Astrocyte (in vitro differentiated cells and primary cell): Measurements from ENCODE around the gene MAMLD1. TPM values are rescaled to one million over a fixed set of nuclear protein-coding genes. Genes with fewer than 3 reads are reported as not detected.

Source experiments
- DNase-seq: peaks from one replicate; pipeline ENCODE4 v3.0.0-alpha.2; 2010; ENCODE audit warnings: low read depth
- FAIRE-seq: peaks from 2 replicates; lab custom pipeline; 2011; peaks lifted over from hg19 to GRCh38; lab: Jason Lieb, UNC
- H2AFZ ChIP-seq: 2 replicates; pipeline ENCODE4 v1.6.0; 2012; ENCODE audit warnings: low read depth, low read length, inconsistent platforms
- H3K27ac ChIP-seq: 2 replicates; pipeline ENCODE4 v1.5.1; 2011; ENCODE audit warnings: low read depth, low read length, inconsistent platforms
- H3K27me3 ChIP-seq: 2 replicates; pipeline ENCODE4 v1.6.0; 2011; ENCODE audit warnings: low read length, inconsistent platforms; ENCODE audit not compliant: insufficient read depth
- H3K36me3 ChIP-seq: 2 replicates; pipeline ENCODE4 v1.5.1; 2011; ENCODE audit warnings: low read length, inconsistent platforms; ENCODE audit not compliant: insufficient read depth
- H3K4me1 ChIP-seq: 2 replicates; pipeline ENCODE4 v1.5.1; 2011; ENCODE audit warnings: low read length, inconsistent platforms; ENCODE audit not compliant: insufficient read depth
- H3K4me2 ChIP-seq: 2 replicates; pipeline ENCODE4 v1.6.0; 2012; ENCODE audit warnings: low read length, inconsistent platforms
- H3K4me3 ChIP-seq: 2 replicates; pipeline ENCODE4 v1.5.1; 2011; ENCODE audit warnings: low read depth, mild to moderate bottlenecking, low read length, inconsistent platforms; ENCODE audit not compliant: insufficient read depth
- H3K79me2 ChIP-seq: 2 replicates; pipeline ENCODE4 v1.6.0; 2012; ENCODE audit warnings: mild to moderate bottlenecking, low read length, inconsistent platforms; ENCODE audit not compliant: insufficient read depth
- H3K9ac ChIP-seq: 2 replicates; pipeline ENCODE4 v1.6.0; 2012; ENCODE audit warnings: mild to moderate bottlenecking, low read length, inconsistent platforms
- H3K9me3 ChIP-seq: 2 replicates; pipeline ENCODE4 v1.5.1; 2012; ENCODE audit warnings: low read depth, mild to moderate bottlenecking, low read length, inconsistent platforms; ENCODE audit not compliant: insufficient read depth
- H4K20me1 ChIP-seq: 2 replicates; pipeline ENCODE4 v1.6.0; 2012; ENCODE audit warnings: low read length, inconsistent platforms; ENCODE audit not compliant: insufficient read depth
- H3K27ac Mint-ChIP-seq: one replicate; pipeline ENCODE4 v1.8.0; 2021; ENCODE audit warnings: mild to moderate bottlenecking, mixed read lengths; ENCODE audit not compliant: unreplicated experiment
- H3K27me3 Mint-ChIP-seq: one replicate; pipeline ENCODE4 v1.8.0; 2021; ENCODE audit warnings: low read depth, mixed read lengths; ENCODE audit not compliant: unreplicated experiment
- H3K36me3 Mint-ChIP-seq: one replicate; pipeline ENCODE4 v1.8.0; 2021; ENCODE audit warnings: low read depth, mixed read lengths; ENCODE audit not compliant: unreplicated experiment
- H3K4me1 Mint-ChIP-seq: one replicate; pipeline ENCODE4 v1.8.0; 2021; ENCODE audit warnings: low read depth, mixed read lengths; ENCODE audit not compliant: unreplicated experiment
- H3K4me3 Mint-ChIP-seq: one replicate; pipeline ENCODE4 v1.8.0; 2021; ENCODE audit warnings: mild to moderate bottlenecking, moderate library complexity, mixed read lengths; ENCODE audit not compliant: unreplicated experiment
- H3K9me3 Mint-ChIP-seq: one replicate; pipeline ENCODE4 v1.8.0; 2021; ENCODE audit warnings: mild to moderate bottlenecking, mixed read lengths; ENCODE audit not compliant: unreplicated experiment
- EZH2 ChIP-seq: IDR thresholded peaks from 2 replicates; pipeline ENCODE4 v1.6.1; 2012; ENCODE audit warnings: mild to moderate bottlenecking, low read length, inconsistent platforms; ENCODE audit not compliant: insufficient read depth
- total RNA-seq: library from RNA; stranded (reverse); gene quantifications from 2 replicates; pipeline ENCODE4 v1.2.1, GENCODE V29; 2021
- TF ChIP-seq, protein P1 (sequence below): IDR thresholded peaks from 2 replicates; pipeline ENCODE4 v1.5.1; 2011; ENCODE audit warnings: low read depth, mild to moderate bottlenecking, inconsistent platforms, low read length, moderate library complexity; ENCODE audit not compliant: insufficient read depth

MAMLD1 gene
- total RNA-seq, 1 donor from 2014 or later, result 6.6 TPM

DNA sequence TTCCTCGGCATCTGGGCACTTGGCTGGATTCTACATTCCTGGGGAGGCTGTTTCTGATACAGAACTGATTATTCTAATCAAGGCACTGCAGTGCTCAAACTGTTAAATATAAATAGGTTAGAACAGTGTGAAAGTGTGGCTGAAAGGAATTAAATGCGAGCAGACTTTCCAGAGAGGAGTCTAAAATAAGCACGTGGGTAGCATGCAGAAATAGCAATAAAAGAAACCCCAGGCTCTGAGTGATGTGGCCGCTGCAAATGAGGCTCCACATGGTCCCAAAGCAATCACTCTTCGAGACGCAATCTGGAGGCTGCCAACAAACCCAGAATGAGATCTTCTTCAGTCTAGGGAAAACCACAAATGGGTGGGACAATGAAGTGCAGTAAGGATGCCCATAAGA, 174.7 kb downstream of the MAMLD1 start:
- Mint-ChIP-seq H3K9me3 (peaks cover 11% of the 10 kb centered on the region), H3K4me1 (no peaks in the 10 kb centered on the region), H3K4me3 (no peak overlapping the region), H3K27me3 (no peaks in the 10 kb centered on the region), H3K27ac (no peak overlapping the region), H3K36me3 (peaks cover 2% of the 10 kb centered on the region)
- Histone ChIP-seq H3K4me1 (no peaks in the 10 kb centered on the region), H4K20me1 (no peaks in the 10 kb centered on the region), H3K79me2 (no peaks in the 10 kb centered on the region), H3K27ac (no peak overlapping the region), H3K9me3 (peaks cover 5% of the 10 kb centered on the region), H3K9ac (no peak overlapping the region), H2AFZ (no peak overlapping the region), H3K27me3 (no peaks in the 10 kb centered on the region), H3K4me3 (no peak overlapping the region), H3K36me3 (no peaks in the 10 kb centered on the region), H3K4me2 (no peak overlapping the region)
- FAIRE-seq (no peak), DNase-seq (no peak)
- no peak for TF ChIP-seq EZH2
- TF ChIP-seq, protein P1, sequence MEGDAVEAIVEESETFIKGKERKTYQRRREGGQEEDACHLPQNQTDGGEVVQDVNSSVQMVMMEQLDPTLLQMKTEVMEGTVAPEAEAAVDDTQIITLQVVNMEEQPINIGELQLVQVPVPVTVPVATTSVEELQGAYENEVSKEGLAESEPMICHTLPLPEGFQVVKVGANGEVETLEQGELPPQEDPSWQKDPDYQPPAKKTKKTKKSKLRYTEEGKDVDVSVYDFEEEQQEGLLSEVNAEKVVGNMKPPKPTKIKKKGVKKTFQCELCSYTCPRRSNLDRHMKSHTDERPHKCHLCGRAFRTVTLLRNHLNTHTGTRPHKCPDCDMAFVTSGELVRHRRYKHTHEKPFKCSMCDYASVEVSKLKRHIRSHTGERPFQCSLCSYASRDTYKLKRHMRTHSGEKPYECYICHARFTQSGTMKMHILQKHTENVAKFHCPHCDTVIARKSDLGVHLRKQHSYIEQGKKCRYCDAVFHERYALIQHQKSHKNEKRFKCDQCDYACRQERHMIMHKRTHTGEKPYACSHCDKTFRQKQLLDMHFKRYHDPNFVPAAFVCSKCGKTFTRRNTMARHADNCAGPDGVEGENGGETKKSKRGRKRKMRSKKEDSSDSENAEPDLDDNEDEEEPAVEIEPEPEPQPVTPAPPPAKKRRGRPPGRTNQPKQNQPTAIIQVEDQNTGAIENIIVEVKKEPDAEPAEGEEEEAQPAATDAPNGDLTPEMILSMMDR, result no peak

DNA sequence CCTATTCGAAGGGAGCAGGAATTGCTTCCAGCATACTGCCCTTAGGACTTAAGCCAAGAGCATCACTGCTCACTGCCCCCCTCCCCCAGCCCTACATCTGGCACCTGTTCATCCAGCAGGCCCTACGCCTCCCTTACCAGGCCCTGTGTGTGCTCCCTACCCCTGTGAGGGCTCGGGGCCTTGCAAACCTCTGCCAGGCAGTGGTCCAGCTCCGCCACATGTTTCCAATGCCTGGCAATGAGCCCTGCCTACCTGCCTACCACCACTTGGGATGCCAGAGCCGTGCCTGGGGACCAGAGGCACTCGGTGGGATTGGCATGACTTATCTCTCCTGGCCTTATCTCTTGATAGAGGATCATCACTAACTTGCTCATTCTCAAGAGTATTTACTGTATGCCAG, 177.8 kb downstream of the MAMLD1 start:
- Histone ChIP-seq H3K9me3 (peaks cover 5% of the 10 kb centered on the region), H3K4me3 (no peak overlapping the region), H3K27me3 (no peaks in the 10 kb centered on the region), H3K4me2 (no peak overlapping the region), H3K36me3 (no peaks in the 10 kb centered on the region), H3K4me1 (no peaks in the 10 kb centered on the region), H2AFZ (no peak overlapping the region), H3K79me2 (no peaks in the 10 kb centered on the region), H3K27ac (no peak overlapping the region), H3K9ac (no peak overlapping the region), H4K20me1 (no peaks in the 10 kb centered on the region)
- no peaks in the 10 kb centered on the region for H3K4me1 Mint-ChIP-seq
- no peak for DNase-seq
- no peak overlapping the region for H3K4me3 Mint-ChIP-seq
- H3K36me3 Mint-ChIP-seq, result peaks cover 2% of the 10 kb centered on the region
- no peak for FAIRE-seq
- TF ChIP-seq EZH2, result no peak
- TF ChIP-seq, protein P1, result no peak
- peaks cover 2% of the 10 kb centered on the region for H3K9me3 Mint-ChIP-seq
- no peaks in the 10 kb centered on the region for H3K27me3 Mint-ChIP-seq
- no peak overlapping the region for H3K27ac Mint-ChIP-seq

DNA sequence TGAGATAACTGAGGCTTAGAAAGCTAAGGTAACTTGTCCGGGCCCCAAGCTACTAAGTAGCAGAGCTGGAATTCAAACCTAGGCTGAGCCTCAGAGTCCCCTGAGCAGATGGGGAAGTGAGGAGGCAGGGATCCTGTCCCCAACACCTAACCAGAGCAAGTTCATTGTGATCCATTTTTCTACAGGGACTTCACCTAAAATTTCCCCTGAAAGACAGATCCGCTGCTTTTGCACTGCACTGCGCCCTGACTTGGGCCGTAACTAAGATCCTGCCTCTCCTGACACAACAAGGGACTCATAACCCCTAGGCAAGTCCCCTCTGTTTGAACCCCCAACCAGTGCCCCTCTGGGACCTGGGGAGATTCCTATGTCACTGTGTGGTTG, 179.7 kb downstream of the MAMLD1 start:
- TF ChIP-seq, protein P1, result no peak
- TF ChIP-seq EZH2, result no peak
- Mint-ChIP-seq H3K36me3 (peaks cover 2% of the 10 kb centered on the region), H3K4me1 (no peaks in the 10 kb centered on the region), H3K27ac (no peak overlapping the region), H3K27me3 (no peaks in the 10 kb centered on the region), H3K9me3 (peaks cover 2% of the 10 kb centered on the region), H3K4me3 (no peak overlapping the region)
- FAIRE-seq (no peak), DNase-seq (no peak)
- Histone ChIP-seq H3K79me2 (no peaks in the 10 kb centered on the region), H2AFZ (no peak overlapping the region), H4K20me1 (no peaks in the 10 kb centered on the region), H3K36me3 (no peaks in the 10 kb centered on the region), H3K27ac (no peak overlapping the region), H3K9ac (no peak overlapping the region), H3K9me3 (no peaks in the 10 kb centered on the region), H3K27me3 (no peaks in the 10 kb centered on the region), H3K4me2 (no peak overlapping the region), H3K4me3 (no peak overlapping the region), H3K4me1 (peaks cover 11% of the 10 kb centered on the region)
